Esophagus muscularis mucosa (tissue), 4 donors: ENCODE measurements around the gene COL3A1. TPM values are rescaled to one million over a fixed set of nuclear protein-coding genes. Genes with fewer than 3 reads are reported as not detected.
A peak's percentile ranks its signal among the peaks of the same experiment; 100 is the strongest.

Source experiments
- DNase-seq: peaks from one replicate; pipeline ENCODE4 v3.0.0-alpha.2; 2017; ENCODE audit errors: extremely low spot score
- H3K27ac ChIP-seq, 4 donors: fragments of 200-600 bp; sonication (generic); replicated peaks in 1 of 4; 1 replicate in 3 of 4; 2 replicates in 1 of 4; pipeline ENCODE4 v1.5.1; 2016 to 2019; ENCODE audit warnings: mild to moderate bottlenecking in 1 of 4
- H3K27me3 ChIP-seq, 4 donors: fragments of 200-600 bp; sonication (generic); one replicate each; pipeline versions ENCODE4 v1.5.1 to v1.6.0; 2016 to 2019
- H3K36me3 ChIP-seq, 4 donors: fragments of 200-600 bp; sonication (generic); one replicate each; pipeline ENCODE4 v1.5.1; 2016 to 2019
- H3K4me1 ChIP-seq, 4 donors: fragments of 200-600 bp; sonication (generic); one replicate each; pipeline ENCODE4 v1.5.1; 2016 to 2019
- H3K4me3 ChIP-seq, 4 donors: fragments of 200-600 bp; sonication (generic); 1 replicate in 2 of 4; 2 replicates in 2 of 4; pipeline ENCODE4 v1.5.1; 2016 to 2019; ENCODE audit warnings: mild to moderate bottlenecking in 4 of 4, moderate library complexity in 1 of 4
- H3K9me3 ChIP-seq, 4 donors: fragments of 200-600 bp; sonication (generic); 1 replicate in 3 of 4; 2 replicates in 1 of 4; pipeline ENCODE4 v1.5.1; 2016 to 2019
- EP300 ChIP-seq: sonication (generic); formaldehyde crosslinking; IDR thresholded peaks from one replicate; pipeline ENCODE4 v1.6.1; 2017; ENCODE audit warnings: antibody characterized with exemption
- POLR2A ChIP-seq: fragments of 450-650 bp; IDR thresholded peaks from one replicate; pipeline ENCODE4 v1.6.1; 2017; ENCODE audit warnings: antibody characterized with exemption, moderate library complexity, mild to moderate bottlenecking, low read depth
- POLR2AphosphoS5 ChIP-seq, 2 donors: sonication (generic); formaldehyde crosslinking; IDR thresholded peaks; one replicate each; pipeline ENCODE4 v1.6.1; 2017; ENCODE audit warnings: antibody characterized with exemption in 2 of 2
- WGBS: methylation state at CpG from one replicate; pipeline ENCODE4 v1.1.5; 2018; 5-methylcytosine and 5-hydroxymethylcytosine counted together
- intact Hi-C: fragments of 100-400 bp; cut with DNase I; formaldehyde crosslinking; loops from one replicate; pipeline ENCODE4 v1.15.1; 2023
- total RNA-seq, 4 donors: library from RNA; depleted of rRNA; stranded (reverse); fragments of >200 nt; gene quantifications; one replicate each; pipeline versions ENCODE4 v1.1.0 to v1.2.1, GENCODE V29; 2016
- TF ChIP-seq, protein P1 (sequence below), 3 experiments: fragments of 200-600 bp in 2 of 3; fragments of 450-650 bp in 1 of 3; sonication (generic) in 2 of 3; IDR thresholded peaks; one replicate each; pipeline ENCODE4 v1.5.1; 2017 to 2019; ENCODE audit warnings: antibody characterized with exemption in 3 of 3, mild to moderate bottlenecking in 2 of 3, moderate library complexity in 1 of 3

Gene COL3A1
- 100 to 1,000 TPM; 182 to 480 (median 236) TPM for total RNA-seq

DNA sequence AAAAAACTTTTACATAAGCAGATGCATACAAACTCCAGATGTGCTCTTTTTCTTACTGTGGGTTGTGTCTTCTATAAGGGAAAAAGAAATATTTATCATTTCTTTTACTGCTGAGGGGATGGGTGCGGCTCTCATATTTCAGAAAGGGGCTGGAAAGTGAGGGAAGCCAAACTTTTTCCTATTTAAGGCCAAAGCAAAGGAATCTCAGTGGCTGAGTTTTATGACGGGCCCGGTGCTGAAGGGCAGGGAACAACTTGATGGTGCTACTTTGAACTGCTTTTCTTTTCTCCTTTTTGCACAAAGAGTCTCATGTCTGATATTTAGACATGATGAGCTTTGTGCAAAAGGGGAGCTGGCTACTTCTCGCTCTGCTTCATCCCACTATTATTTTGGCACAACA lies at the start of gene COL3A1:
Gene COL3A1, plus strand, starts transcription at position 210 of the 400 bp plus-strand sequence. Its CDS starts 117 bp downstream, at position 327.
- H3K4me3 ChIP-seq, result peak within 1 kb of the TSS; percentile 50 to 63 (median 60)
- TF ChIP-seq EP300 (no peak), POLR2A (peak; percentile 14), POLR2AphosphoS5 (IDR thresholded peaks at IDR 0.05) (peak; percentile 60 to 84)
- TF ChIP-seq, protein P1, sequence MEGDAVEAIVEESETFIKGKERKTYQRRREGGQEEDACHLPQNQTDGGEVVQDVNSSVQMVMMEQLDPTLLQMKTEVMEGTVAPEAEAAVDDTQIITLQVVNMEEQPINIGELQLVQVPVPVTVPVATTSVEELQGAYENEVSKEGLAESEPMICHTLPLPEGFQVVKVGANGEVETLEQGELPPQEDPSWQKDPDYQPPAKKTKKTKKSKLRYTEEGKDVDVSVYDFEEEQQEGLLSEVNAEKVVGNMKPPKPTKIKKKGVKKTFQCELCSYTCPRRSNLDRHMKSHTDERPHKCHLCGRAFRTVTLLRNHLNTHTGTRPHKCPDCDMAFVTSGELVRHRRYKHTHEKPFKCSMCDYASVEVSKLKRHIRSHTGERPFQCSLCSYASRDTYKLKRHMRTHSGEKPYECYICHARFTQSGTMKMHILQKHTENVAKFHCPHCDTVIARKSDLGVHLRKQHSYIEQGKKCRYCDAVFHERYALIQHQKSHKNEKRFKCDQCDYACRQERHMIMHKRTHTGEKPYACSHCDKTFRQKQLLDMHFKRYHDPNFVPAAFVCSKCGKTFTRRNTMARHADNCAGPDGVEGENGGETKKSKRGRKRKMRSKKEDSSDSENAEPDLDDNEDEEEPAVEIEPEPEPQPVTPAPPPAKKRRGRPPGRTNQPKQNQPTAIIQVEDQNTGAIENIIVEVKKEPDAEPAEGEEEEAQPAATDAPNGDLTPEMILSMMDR (IDR thresholded peaks at IDR 0.05), result no peak
- H3K27ac ChIP-seq, result peak within 1 kb of the TSS; percentile 79 to 84 (median 82)
- no peaks in the 10 kb centered on the region for H3K36me3 ChIP-seq
- peaks cover 0 to 54% (median 40%) of the 10 kb centered on the region in 4 donors for H3K4me1 ChIP-seq
- H3K9me3 ChIP-seq, result no peaks in the 10 kb centered on the region
- no peak for DNase-seq
- no peaks in the 10 kb centered on the region for H3K27me3 ChIP-seq
- 33% methylated on average over 4 of the region's 4 CpGs for WGBS
- intact Hi-C loops, result loop anchor here (10.0 kb wide), 2 partner anchors 79 to 679 kb away; partner anchors contain the start of gene GULP1

DNA sequence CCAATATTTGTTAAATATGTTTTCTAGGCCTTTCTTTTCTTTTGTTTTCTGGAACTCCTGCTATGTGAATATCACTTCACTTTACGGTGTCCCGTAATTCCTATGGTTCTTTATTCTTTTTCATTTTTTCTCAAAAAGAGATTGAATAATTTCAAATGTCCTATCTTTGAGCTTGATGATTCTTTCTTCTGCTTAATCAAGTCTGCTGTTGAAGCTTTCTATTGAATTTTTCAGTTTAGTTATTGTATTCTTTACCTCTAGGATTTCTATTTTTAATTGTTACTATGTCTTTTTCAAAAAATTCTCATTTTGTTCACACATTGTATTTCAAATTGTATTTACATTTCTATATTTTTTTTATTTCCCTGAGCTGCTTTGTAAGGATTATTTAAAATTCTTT lies 45.5 kb upstream of the COL3A1 start:
- H3K27me3 ChIP-seq, result no peaks in the 10 kb centered on the region
- no peak overlapping the region for H3K4me3 ChIP-seq
- TF ChIP-seq POLR2AphosphoS5 (IDR thresholded peaks at IDR 0.05) (no peak), POLR2A (no peak), EP300 (no peak)
- TF ChIP-seq, protein P1 (IDR thresholded peaks at IDR 0.05), result no peak
- no peak overlapping the region for H3K27ac ChIP-seq
- DNase-seq, result no peak
- peaks cover 0 to 14% (median 7%) of the 10 kb centered on the region in 4 donors for H3K9me3 ChIP-seq
- WGBS, result 89% methylated on average over 2 of the region's 2 CpGs
- no peaks in the 10 kb centered on the region for H3K36me3 ChIP-seq
- H3K4me1 ChIP-seq, result no peaks in the 10 kb centered on the region
- intact Hi-C loops, result no loop called here

DNA sequence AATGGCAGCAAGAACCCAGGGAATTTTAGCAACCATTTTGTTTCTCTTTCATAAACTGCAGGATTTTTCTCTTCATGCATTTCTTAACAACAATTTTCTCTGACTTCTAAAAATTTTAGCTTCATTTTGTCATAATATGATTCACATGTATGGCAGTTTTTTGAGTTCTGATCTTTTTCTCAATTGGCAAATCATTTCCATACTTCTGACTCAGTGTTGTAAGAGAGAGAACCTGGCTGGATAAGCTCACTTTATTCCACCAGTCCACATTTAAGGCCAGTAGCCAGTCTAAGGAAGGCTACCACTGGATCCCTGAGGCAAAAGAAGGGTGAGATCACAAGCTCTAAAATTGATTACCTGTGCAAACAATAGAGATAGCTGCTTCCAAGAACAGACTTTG lies 42.8 kb upstream of the COL3A1 start:
- Histone ChIP-seq H3K27ac (no peak overlapping the region), H3K4me3 (no peak overlapping the region), H3K36me3 (no peaks in the 10 kb centered on the region), H3K9me3 (peaks cover 0 to 14% (median 7%) of the 10 kb centered on the region in 4 donors), H3K4me1 (no peaks in the 10 kb centered on the region), H3K27me3 (no peaks in the 10 kb centered on the region)
- intact Hi-C loops, result no loop called here
- TF ChIP-seq POLR2AphosphoS5 (IDR thresholded peaks at IDR 0.05) (no peak), POLR2A (no peak), EP300 (no peak)
- TF ChIP-seq, protein P1 (IDR thresholded peaks at IDR 0.05), result no peak
- no peak for DNase-seq

DNA sequence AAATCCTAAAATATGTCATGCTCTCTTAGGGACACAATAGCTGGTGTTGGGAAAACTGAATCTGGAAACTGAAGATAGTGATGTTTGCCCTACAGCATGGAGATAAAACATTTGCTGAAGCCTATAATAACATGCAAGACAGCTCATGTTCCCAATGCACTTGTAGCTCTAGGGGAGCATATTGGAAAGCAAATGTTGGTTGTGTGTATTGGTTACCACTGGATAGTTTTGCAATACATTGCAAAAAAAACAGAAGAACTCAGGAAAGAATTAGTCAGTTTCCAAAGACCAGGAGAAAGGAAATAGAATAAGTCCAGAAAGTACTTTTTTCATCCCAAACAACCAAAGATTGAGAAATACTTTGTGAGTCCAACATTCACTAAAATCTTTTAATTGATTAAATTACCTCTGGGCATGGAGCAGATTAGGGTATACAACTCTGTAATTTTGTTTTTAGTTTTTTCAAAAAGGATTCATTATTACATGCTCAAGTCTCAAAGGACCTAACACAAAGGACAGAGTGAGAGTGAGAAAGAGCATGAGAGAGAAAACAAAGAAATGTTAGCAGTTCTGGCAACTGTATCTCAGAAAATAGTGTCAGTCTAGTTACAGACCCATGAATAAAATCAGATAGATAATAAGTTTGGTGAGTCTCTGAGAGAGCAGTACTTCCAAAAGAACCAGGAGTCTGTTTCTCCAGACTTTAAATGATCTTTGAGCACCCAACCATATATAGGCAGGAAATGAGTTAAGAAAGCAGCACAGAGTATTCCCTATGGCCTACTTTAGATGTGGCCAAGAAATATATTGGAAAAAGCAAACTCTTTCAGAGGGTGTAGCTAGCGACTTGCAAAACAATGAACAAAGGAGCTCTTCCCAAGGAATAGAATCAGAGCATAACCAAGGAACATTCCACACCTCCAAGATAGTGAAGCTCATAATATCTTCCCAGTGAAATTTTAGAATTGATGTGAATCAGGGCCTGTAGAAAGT lies 36.6 kb upstream of the COL3A1 start:
- WGBS, result 79% methylated on average over 1 of the region's 1 CpG
- intact Hi-C loops, result no loop called here
- H3K27me3 ChIP-seq, result no peaks in the 10 kb centered on the region
- DNase-seq, result no peak
- no peaks in the 10 kb centered on the region for H3K9me3 ChIP-seq
- H3K36me3 ChIP-seq, result no peaks in the 10 kb centered on the region
- no peak overlapping the region for H3K4me3 ChIP-seq
- TF ChIP-seq POLR2AphosphoS5 (IDR thresholded peaks at IDR 0.05), result peak in 1 of 2 donors; percentile 39
- TF ChIP-seq EP300, result no peak
- peak overlapping the region; percentile 24 to 50 (median 44) for H3K27ac ChIP-seq
- H3K4me1 ChIP-seq, result peaks cover 0 to 17% (median 11%) of the 10 kb centered on the region in 4 donors

DNA sequence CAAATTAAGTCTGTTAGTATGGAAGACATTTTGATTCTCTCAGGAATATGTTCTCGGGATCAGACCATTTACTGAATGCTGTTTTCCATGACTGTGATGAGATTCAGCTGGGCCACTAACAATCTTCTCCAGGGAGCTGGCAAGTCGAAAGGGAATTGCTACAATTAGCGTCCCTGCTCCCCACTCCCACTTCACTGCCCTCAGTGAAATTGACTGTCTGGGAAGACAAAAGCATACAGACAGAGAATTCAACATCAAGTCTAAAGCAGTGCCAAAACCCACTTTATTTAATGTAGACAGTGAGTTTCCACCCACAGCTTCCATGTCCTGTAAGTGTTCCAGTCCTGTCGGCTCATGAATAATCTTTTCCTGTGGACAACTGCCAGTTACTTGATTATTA lies 34.0 kb upstream of the COL3A1 start:
- peak overlapping the region in 1 of 4 donors; percentile 7 for H3K4me3 ChIP-seq
- intact Hi-C loops, result no loop called here
- WGBS, result 30% methylated on average over 4 of the region's 4 CpGs
- TF ChIP-seq, protein P1 (IDR thresholded peaks at IDR 0.05), result no peak
- peak overlapping the region; percentile 32 to 54 (median 46) for H3K27ac ChIP-seq
- H3K9me3 ChIP-seq, result no peaks in the 10 kb centered on the region
- no peaks in the 10 kb centered on the region for H3K27me3 ChIP-seq
- DNase-seq, result no peak
- no peaks in the 10 kb centered on the region for H3K36me3 ChIP-seq
- peaks cover 0 to 17% (median 11%) of the 10 kb centered on the region in 4 donors for H3K4me1 ChIP-seq
